ENCODE measurements around the gene GALNT18. TPM values are rescaled to one million over a fixed set of nuclear protein-coding genes. Genes with fewer than 3 reads are reported as not detected.

Gene GALNT18
- total RNA-seq, 2 donors from 2014 or later: 28.2 to 57.8 TPM

GRCh38 chr11:11555208-11555607 lies 66.6 kb downstream of the GALNT18 start:
- Histone ChIP-seq H3K4me1 (ENCODE audit: control insufficient read depth in 1 of 2, low read depth in 2 of 2) (peaks cover 3 to 19% of the 10 kb centered on the region in 2 donors), H3K36me3 (no peaks in the 10 kb centered on the region), H3K27me3 (replicated peaks; ENCODE audit: insufficient read depth) (no peaks in the 10 kb centered on the region), H3K9me3 (no peaks in the 10 kb centered on the region), H3K4me3 (no peak overlapping the region), H3K27ac (no peak overlapping the region)
- no peak for TF ChIP-seq CTCF (IDR thresholded peaks at IDR 0.05)
- ATAC-seq (ENCODE audit: insufficient number of reproducible peaks, low FRiP score, low read depth): no peak
- DNase-seq (ENCODE audit: low spot score): no peak

GRCh38 chr11:11553573-11553972 lies 68.2 kb downstream of the GALNT18 start:
- Histone ChIP-seq H3K27me3 (replicated peaks; ENCODE audit: insufficient read depth) (no peaks in the 10 kb centered on the region), H3K36me3 (no peaks in the 10 kb centered on the region), H3K9me3 (no peaks in the 10 kb centered on the region), H3K4me1 (ENCODE audit: control insufficient read depth in 1 of 2, low read depth in 2 of 2) (peaks cover 3 to 16% of the 10 kb centered on the region in 2 donors), H3K27ac (no peak overlapping the region), H3K4me3 (no peak overlapping the region)
- no peak for TF ChIP-seq CTCF (IDR thresholded peaks at IDR 0.05)
- no peak for DNase-seq (ENCODE audit: low spot score)
- no peak for ATAC-seq (ENCODE audit: insufficient number of reproducible peaks, low FRiP score, low read depth)

GRCh38 chr11:11552529-11553087 lies 69.2 kb downstream of the GALNT18 start:
- DNase-seq (ENCODE audit: low spot score): no peak
- Histone ChIP-seq H3K27ac (no peak overlapping the region), H3K36me3 (no peaks in the 10 kb centered on the region), H3K9me3 (no peaks in the 10 kb centered on the region), H3K27me3 (replicated peaks; ENCODE audit: insufficient read depth) (no peaks in the 10 kb centered on the region), H3K4me3 (no peak overlapping the region), H3K4me1 (ENCODE audit: control insufficient read depth in 1 of 2, low read depth in 2 of 2) (peaks cover 3 to 14% of the 10 kb centered on the region in 2 donors)
- TF ChIP-seq CTCF (IDR thresholded peaks at IDR 0.05): no peak
- no peak for ATAC-seq (ENCODE audit: insufficient number of reproducible peaks, low FRiP score, low read depth)

GRCh38 chr11:11550534-11550933 lies 71.3 kb downstream of the GALNT18 start:
- Histone ChIP-seq H3K4me1 (ENCODE audit: control insufficient read depth in 1 of 2, low read depth in 2 of 2) (peaks cover under 1 to 10% of the 10 kb centered on the region in 2 donors), H3K9me3 (no peaks in the 10 kb centered on the region), H3K36me3 (no peaks in the 10 kb centered on the region), H3K4me3 (no peak overlapping the region), H3K27me3 (replicated peaks; ENCODE audit: insufficient read depth) (no peaks in the 10 kb centered on the region), H3K27ac (no peak overlapping the region)
- no peak for TF ChIP-seq CTCF (IDR thresholded peaks at IDR 0.05)
- ATAC-seq (ENCODE audit: insufficient number of reproducible peaks, low FRiP score, low read depth) (no peak), DNase-seq (ENCODE audit: low spot score) (no peak)

- Histone ChIP-seq H3K27me3 (replicated peaks; ENCODE audit: insufficient read depth) (no peaks in the 10 kb centered on the region), H3K27ac (no peak overlapping the region), H3K9me3 (no peaks in the 10 kb centered on the region), H3K4me1 (ENCODE audit: control insufficient read depth in 1 of 2, low read depth in 2 of 2) (peaks cover 0 to 4% of the 10 kb centered on the region in 2 donors), H3K4me3 (no peak overlapping the region), H3K36me3 (no peaks in the 10 kb centered on the region)
- ATAC-seq (ENCODE audit: insufficient number of reproducible peaks, low FRiP score, low read depth) (no peak), DNase-seq (ENCODE audit: low spot score) (no peak)
- no peak for TF ChIP-seq CTCF (IDR thresholded peaks at IDR 0.05)
Measured at GRCh38 chr11:11545285-11546275, 76.2 kb downstream of the GALNT18 start.
